Measurements from ENCODE around the gene FITM1. TPM values are rescaled to one million over a fixed set of nuclear protein-coding genes. Genes with fewer than 3 reads are reported as not detected.

Gene FITM1
- polyA plus RNA-seq, 1 of the 3 experiments (the other 2 are of a cell fraction): 0.12 TPM

- Histone ChIP-seq H3K9me2 (no peaks in the 10 kb centered on the region), H4K20me1 (ENCODE audit: insufficient read depth) (no peaks in the 10 kb centered on the region), H3K4me2 (no peak overlapping the region), H3K27me3 (ENCODE audit: insufficient read depth) (no peaks in the 10 kb centered on the region), H3K36me3 (replicated peaks in 1 of 2; ENCODE audit: control insufficient read depth in 1 of 2, insufficient read depth in 2 of 2, low read length in 1 of 2) (no peaks in the 10 kb centered on the region), H3K9me3 (no peaks in the 10 kb centered on the region), H2AFZ (ENCODE audit: low read depth) (no peak overlapping the region), H3K79me2 (ENCODE audit: insufficient read depth) (no peaks in the 10 kb centered on the region), H3K4me3 (ENCODE audit: low read depth in 2 of 2, low read length in 1 of 2) (no peak overlapping the region), H3K9ac (no peak overlapping the region), H3K4me1 (ENCODE audit: control insufficient read depth in 1 of 2, insufficient read depth in 2 of 2, low read depth in 1 of 2, low read length in 1 of 2) (peaks cover 0 to 4% of the 10 kb centered on the region in 2 experiments; a peak in 1 of 4 replicates), H3K27ac (ENCODE audit: low read depth in 2 of 2, low read length in 1 of 2) (no peak overlapping the region), H3F3A (replicated peaks; ENCODE audit: insufficient read depth) (peaks cover 15% of the 10 kb centered on the region)
- CTCF ChIA-PET: interaction anchor here (1.1 to 25.4 kb wide), 6 partner anchors 16 to 154 kb away, joined by 3 to 1159 read pairs (median 10); partner anchors contain the start of genes CARMIL3, CPNE6, IRF9 and PCK2
- POLR2A ChIA-PET: interaction anchor here (0.6 to 2.2 kb wide), 4 partner anchors 26 to 687 kb away, joined by 3 to 7 read pairs (median 4); partner anchors contain the start of genes CARMIL3, PSME1 and PSME2
- WGBS (ENCODE audit: low lambda C conversion rate): 85% methylated on average over 9 of the region's 9 CpGs
- TF ChIP-seq JUND (IDR thresholded peaks at IDR 0.05): no peak
- no peak for TF ChIP-seq CHD2 (IDR thresholded peaks at IDR 0.05; ENCODE audit: low read length, partially characterized antibody)
- TF ChIP-seq RXRA (IDR thresholded peaks at IDR 0.05; ENCODE audit: borderline replicate concordance, low read depth): no peak
- no peak for TF ChIP-seq MXI1 (IDR thresholded peaks at IDR 0.05; ENCODE audit: low read depth, low read length)
- TF ChIP-seq GATA2 (CRISPR knock-in tag; IDR thresholded peaks at IDR 0.05): no peak
- TF ChIP-seq POLR2AphosphoS5 (IDR thresholded peaks at IDR 0.05; ENCODE audit: low read depth, low read length): no peak
- TF ChIP-seq PBX3 (IDR thresholded peaks at IDR 0.05): no peak
- no peak for TF ChIP-seq EZH2phosphoT487 (IDR thresholded peaks at IDR 0.05; ENCODE audit: borderline replicate concordance, low read depth)
- TF ChIP-seq, protein P1, sequence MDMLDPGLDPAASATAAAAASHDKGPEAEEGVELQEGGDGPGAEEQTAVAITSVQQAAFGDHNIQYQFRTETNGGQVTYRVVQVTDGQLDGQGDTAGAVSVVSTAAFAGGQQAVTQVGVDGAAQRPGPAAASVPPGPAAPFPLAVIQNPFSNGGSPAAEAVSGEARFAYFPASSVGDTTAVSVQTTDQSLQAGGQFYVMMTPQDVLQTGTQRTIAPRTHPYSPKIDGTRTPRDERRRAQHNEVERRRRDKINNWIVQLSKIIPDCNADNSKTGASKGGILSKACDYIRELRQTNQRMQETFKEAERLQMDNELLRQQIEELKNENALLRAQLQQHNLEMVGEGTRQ (IDR thresholded peaks at IDR 0.05; ENCODE audit: borderline replicate concordance, low read depth, low read length): no peak
- no peak for TF ChIP-seq TEAD4 (IDR thresholded peaks at IDR 0.05; ENCODE audit: borderline replicate concordance, insufficient read depth)
- TF ChIP-seq, protein P2, sequence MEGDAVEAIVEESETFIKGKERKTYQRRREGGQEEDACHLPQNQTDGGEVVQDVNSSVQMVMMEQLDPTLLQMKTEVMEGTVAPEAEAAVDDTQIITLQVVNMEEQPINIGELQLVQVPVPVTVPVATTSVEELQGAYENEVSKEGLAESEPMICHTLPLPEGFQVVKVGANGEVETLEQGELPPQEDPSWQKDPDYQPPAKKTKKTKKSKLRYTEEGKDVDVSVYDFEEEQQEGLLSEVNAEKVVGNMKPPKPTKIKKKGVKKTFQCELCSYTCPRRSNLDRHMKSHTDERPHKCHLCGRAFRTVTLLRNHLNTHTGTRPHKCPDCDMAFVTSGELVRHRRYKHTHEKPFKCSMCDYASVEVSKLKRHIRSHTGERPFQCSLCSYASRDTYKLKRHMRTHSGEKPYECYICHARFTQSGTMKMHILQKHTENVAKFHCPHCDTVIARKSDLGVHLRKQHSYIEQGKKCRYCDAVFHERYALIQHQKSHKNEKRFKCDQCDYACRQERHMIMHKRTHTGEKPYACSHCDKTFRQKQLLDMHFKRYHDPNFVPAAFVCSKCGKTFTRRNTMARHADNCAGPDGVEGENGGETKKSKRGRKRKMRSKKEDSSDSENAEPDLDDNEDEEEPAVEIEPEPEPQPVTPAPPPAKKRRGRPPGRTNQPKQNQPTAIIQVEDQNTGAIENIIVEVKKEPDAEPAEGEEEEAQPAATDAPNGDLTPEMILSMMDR (IDR thresholded peaks at IDR 0.05): no peak
- TF ChIP-seq RCOR1 (IDR thresholded peaks at IDR 0.05; ENCODE audit: low read length): no peak
- TF ChIP-seq, protein P3, sequence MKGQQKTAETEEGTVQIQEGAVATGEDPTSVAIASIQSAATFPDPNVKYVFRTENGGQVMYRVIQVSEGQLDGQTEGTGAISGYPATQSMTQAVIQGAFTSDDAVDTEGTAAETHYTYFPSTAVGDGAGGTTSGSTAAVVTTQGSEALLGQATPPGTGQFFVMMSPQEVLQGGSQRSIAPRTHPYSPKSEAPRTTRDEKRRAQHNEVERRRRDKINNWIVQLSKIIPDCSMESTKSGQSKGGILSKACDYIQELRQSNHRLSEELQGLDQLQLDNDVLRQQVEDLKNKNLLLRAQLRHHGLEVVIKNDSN (IDR thresholded peaks at IDR 0.05; ENCODE audit: borderline replicate concordance, low read depth): no peak
- TF ChIP-seq MEF2A (IDR thresholded peaks at IDR 0.05; ENCODE audit: borderline replicate concordance, low read depth): no peak
- no peak for DNase-seq
These were observed 20.4 kb upstream of the FITM1 start for GRCh38 chr14:24110060-24110459.

Data from SK-N-SH (cell line).